GM18517 (cell line): ENCODE measurements around the gene NCOA7.
A peak's percentile ranks its signal among the peaks of the same experiment; 100 is the strongest.
"Not testable (repeated sequence)": the region's sequence is repeated elsewhere in the genome, so short reads cannot be mapped to it uniquely, and the experiment has no call there.

Experiments
- ATAC-seq: cut with Tn5 transposase; IDR thresholded peaks from one replicate; pipeline ENCODE4 v1.9.1; 2021; ENCODE audit warnings: mild to moderate bottlenecking, moderate library complexity; ENCODE audit not compliant: unreplicated experiment

NCOA7 gene

DNA sequence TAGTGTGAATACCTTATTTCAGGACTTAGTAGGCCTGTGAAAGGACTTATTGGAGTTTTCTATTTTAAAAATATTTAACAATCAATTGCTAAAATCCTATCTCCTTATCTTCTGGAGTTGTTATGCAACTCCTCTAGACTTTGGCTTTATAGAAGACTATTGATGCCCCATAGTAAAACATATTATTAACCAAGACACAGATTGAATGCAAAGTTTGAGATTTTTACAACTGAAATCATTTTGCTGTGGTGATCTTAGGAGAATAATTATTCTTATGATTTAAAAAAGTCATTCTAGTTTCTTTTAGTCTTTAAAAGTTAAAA lies 36.9 kb upstream of the NCOA7 start:
- ATAC-seq, result no peak

DNA sequence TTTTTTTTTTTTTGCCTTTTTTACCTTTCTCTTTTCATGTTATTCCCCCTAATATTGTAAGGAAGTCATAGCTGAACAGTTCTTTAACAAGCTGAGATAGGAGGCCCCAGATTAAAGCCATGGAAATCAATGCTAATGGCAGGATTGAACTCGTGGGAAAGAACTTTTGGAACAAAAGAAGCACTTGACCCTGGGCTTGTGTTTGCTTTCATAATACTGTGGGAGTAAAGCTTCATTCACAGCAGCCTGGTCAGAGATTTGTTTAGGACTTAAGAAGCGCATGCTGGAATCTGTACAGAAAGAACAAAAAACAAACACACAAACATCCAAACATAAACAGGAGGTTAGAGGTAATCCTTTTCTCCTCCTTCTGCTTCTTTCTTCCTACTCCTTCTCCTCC lies 36.2 kb upstream of the NCOA7 start:
- no peak for ATAC-seq

DNA sequence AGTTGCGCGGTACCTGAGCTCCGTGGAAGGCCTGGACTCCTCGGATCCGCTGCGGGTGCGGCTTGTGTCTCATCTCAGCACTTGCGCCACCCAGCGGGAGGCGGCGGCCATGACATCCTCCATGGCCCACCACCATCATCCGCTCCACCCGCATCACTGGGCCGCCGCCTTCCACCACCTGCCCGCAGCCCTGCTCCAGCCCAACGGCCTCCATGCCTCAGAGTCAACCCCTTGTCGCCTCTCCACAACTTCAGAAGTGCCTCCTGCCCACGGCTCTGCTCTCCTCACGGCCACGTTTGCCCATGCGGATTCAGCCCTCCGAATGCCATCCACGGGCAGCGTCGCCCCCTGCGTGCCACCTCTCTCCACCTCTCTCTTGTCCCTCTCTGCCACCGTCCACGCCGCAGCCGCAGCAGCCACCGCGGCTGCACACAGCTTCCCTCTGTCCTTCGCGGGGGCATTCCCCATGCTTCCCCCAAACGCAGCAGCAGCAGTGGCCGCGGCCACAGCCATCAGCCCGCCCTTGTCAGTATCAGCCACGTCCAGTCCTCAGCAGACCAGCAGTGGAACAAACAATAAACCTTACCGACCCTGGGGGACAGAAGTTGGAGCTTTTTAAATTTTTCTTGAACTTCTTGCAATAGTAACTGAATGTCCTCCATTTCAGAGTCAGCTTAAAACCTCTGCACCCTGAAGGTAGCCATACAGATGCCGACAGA lies 31.4 kb upstream of the NCOA7 start:
- ATAC-seq, result no peak

DNA sequence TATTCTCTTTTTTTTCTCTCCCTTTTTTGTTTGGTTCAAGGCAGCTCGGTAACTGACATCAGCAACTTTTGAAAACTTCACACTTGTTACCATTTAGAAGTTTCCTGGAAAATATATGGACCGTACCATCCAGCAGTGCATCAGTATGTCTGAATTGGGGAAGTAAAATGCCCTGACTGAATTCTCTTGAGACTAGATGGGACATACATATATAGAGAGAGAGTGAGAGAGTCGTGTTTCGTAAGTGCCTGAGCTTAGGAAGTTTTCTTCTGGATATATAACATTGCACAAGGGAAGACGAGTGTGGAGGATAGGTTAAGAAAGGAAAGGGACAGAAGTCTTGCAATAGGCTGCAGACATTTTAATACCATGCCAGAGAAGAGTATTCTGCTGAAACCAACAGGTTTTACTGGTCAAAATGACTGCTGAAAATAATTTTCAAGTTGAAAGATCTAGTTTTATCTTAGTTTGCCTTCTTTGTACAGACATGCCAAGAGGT lies 30.8 kb upstream of the NCOA7 start:
- no peak for ATAC-seq

DNA sequence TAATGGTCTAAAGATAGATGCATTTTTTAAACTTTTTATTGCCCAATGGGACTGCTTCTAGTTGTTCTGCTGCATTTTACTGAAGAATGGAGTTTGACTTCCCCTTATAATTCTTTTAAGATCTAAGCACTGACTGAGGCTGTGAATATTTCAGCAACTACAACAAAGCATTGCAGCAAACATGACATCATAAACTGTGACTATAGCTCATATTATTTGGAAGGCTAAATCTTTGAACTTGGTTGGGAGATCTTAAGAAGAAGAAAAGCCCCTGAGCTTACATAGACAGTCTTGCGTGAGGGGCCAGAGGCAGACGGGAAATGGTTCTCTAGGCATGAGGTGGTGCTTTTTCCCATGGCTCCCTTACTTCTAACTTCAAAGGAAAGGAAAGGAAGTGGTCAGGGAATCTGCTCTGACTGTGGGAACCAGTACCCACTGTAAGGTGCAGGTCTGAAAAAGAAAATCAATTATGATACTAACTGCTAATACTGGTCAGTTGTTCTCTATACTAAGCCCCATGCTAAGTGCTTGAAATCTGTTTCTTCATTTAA lies 26.6 kb upstream of the NCOA7 start:
- no peak for ATAC-seq

DNA sequence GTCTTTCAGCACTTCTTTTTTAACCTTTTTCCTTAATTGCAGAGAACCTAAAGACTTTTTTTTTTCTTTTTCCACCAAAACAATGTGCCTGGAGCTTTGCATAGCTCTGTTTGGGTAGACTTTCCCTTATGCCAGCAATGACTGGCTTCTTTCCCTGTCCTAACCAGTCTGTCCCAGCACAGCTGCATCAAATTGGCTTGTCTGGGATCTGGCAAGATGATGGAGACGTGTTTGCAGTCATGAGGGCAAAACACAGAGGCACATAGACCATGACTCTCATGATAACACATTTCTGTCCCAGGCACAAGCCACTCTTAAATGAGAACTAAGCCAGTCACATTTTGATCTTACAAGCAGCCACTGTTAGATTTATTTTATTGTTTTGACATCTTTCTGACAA lies 24.8 kb upstream of the NCOA7 start:
- no peak for ATAC-seq

DNA sequence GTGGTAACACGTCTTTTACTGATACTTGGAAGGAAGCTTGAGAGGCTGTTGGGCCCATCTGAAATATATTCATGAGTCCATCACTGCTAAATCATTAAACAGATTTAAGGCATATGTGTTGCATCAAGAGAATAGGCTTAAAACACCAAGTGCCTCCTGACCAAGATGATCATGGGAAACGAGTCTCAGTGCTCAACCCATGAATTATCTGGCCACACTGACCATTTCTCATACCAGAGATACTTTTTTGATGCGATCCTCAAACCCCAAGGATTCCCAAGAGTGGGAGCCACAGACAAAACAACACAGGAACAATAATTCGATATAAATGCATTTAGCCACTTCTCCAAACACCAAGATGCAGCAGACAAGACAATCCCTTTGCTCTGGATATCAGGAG lies 24.1 kb upstream of the NCOA7 start:
- no peak for ATAC-seq

DNA sequence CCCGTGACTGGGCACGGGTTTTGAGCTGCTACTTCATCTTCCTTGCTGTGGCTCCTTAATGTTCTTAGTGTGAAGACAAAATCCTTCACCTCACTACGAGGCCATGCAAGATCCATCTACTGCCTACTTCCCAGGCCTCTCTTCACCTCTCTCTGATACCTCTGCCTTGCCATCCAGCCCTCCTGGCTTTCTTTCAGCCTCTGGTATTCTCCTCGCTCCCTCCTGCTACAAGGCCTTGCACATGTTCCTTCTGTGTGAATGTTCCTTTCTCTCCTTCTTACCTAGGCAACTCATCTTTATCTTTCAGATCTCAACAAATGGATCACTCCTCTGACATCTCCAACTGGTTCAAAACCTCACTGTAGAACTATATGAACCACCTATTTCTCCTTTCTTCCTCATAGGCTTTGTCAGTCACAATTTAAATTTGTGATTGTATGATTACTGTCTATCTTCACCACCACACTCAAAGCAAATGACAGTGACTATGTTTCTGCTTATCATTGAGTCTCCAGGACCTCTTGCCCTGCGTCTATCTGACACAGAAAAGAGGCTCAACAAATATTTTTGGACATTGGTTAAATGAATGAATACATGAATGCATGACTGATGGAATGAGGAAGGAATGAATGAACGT lies 21.5 kb upstream of the NCOA7 start:
- no peak for ATAC-seq

DNA sequence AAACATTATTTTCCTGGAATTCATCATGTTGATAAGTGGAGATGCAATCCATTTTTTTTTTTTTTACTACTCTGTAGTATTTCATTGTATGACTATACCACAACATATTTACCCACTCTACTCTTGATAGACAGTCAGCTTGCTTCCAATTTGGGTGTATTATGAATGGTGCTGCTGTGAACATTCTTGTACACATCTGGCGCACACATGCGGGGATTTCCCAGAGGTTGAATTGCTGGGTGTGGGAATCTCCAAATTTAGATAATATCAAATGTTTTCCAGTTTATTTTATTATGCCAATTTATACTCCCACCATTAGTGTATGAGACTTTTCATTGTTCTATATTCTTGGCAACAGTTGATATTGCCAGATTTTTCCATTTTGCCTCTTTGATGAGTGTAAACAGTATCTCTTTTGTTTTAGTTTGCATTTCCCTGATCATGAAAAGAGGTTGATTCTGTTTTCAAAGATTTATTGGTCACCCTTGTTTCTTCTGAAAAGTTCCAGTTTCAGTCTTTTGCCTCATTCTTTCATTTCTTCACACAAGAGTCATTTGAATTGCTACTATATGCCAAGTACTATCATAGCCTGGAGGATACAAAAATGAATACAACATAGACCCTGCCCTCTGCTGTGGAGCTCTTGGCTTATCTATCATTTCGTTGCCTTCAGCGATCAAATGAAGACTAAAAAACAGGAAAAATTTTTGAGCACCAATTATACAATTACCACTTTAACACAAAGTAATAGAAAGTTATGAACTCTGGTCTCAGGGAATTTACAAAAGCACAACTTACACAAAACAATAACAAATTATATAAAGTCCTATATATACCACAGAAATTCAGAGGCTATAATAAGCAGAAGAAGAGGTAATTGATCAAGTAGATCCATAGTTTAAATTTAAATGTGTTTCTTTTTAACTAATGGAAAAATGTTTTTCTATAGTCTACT lies 17.1 kb upstream of the NCOA7 start:
- no peak for ATAC-seq

DNA sequence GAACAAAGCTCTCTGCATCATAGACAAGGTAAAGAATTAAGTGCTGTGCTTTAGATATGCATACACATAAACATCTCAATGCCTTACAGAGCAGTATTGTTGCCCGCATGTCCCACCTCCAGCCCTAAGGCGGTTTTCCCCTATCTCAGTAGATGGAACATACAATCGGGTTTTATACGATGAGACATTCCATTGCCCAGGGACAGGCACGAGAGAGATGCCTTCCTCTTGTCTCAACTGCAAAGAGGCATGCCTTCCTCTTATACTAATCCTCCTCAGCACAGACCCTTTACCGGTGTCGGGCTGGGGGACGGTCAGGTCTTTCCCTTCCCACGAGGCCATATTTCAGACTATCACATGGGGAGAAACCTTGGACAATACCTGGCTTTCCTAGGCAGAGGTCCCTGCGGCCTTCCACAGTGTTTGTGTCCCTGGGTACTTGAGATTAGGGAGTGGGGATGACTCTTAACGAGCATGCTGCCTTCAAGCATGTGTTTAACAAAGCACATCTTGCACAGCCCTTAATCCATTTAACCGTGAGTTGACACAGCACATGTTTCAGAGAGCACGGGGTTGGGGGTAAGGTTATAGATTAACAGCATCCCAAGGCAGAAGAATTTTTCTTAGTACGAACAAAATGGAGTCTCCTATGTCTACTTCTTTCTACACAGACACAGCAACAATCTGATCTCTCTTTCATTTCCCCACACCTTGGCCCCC lies 14.5 kb upstream of the NCOA7 start:
- ATAC-seq, result not testable (repeated sequence)

DNA sequence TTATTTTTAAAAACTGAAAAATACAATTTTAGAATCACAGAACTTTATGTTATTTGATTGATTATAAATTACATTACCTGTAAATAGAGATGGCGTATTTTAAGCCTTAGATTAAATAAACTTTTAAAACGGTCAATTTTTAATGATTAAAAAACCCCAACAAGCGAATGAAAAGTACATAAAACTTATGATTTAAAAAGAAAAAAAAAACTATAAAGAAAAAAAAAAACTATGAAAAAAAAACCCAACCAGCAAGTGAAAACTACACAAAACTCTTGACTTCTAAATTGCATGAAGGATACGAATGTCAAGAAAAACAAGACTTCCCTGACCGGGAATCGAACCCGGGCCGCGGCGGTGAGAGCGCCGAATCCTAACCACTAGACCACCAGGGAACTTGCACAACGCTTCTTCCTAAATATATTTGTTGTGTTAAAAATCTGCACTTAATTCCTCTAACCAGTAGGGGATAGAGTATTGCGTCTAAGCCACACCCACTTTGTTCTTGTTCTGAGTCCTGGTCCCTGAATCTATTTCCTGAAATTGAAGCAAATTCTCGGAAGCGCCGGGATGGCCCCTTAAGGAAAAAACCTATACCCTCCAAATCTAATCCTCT lies 10.7 kb upstream of the NCOA7 start:
- ATAC-seq, result peak; percentile 85

DNA sequence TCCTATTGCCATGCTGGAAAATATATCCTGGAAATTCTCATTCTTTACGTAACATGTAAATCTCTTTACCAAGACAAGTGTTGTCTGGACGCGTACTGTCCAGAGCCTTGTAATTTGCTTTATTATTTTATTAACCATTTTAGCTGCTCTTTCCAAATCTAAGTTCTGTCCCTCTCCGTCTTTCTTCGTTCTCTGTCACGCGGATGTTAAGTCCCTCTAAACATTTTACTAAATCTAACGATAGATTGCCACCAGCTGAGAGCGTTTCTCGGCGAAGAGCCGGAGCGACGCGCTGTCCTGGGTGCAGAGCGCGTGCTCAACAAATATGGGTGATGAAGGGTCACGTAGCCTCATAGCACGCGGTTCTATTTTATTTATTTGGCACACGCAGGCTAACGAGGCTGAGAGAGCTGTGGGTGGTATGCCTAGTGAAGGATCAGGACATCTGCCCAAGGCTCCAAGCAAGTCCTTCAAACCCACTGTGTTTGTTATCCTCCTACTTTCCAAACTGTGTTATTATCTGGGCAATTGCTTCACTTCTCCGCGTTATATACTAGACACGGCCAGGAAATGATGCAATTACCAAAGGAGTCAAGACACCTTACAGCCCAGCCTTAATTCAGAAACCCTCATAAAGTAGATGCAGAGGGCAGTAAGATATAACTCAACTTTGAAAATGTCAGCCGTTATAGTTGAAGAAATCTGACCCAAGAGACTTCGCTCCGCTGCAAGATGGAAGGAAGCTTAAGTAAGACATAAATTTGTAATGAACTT lies 10.0 kb upstream of the NCOA7 start:
- ATAC-seq, result peak; percentile 63

DNA sequence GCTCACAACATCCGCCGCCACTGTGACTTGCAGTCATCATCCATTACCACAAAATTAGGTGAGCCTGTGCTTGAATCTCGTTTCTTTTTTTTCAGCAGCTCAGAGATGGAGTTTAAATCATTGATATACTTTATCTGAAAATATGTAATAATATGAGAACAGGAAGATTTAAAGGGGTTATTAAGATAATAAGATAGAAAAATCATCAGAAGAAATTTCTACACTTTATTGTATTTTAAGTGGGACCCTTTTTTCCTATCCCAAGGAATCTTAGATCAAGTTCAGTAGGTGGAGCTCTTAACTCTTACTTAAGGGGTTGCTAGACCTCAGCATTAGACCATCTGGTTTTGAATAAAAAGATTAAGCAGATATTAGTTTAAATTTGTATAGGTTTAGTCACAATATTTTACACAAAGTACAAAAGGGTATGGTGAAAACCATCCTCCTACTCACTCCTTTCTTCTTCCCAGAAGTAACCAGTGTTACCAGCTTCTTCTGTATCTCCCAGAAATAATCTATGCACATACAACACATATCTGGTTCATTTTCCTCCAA lies 9.4 kb upstream of the NCOA7 start:
- peak; percentile 43 for ATAC-seq

DNA sequence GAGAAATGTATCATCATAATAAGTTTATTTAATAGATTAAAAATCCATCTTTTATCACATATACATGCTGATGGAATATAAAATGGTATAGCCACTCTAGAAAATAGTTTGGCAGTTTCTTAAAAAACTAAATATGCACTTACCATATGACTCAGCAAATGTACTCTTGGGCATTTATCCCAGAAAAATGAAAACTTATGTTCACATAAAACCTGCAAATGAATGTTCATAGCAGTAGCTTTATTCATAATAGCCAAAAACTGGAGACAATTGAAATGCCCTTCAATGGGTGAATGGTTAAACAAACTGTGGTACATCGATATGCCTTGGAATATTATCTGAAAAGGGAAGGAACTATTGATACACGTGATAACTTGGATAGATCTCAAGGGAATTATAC lies 6.4 kb upstream of the NCOA7 start:
- no peak for ATAC-seq

DNA sequence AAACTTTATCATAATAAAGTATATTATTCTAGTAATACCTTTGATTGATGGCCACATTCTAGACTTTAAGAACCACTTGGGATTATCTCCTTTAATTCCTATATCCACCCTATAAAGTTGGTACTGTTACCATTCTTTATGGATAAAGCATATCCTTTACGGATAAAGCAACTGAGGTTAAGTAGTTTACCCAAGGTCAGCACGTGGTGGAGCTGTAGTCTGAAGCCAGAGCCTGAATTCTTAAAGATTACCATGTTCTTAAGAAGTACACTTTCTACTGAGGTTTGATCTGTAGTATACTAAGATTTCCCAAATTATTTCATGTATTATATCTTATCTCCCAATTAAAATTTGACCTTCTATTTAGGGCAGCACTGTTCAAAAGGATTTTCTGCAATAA lies 3.0 kb upstream of the NCOA7 start:
- no peak for ATAC-seq

DNA sequence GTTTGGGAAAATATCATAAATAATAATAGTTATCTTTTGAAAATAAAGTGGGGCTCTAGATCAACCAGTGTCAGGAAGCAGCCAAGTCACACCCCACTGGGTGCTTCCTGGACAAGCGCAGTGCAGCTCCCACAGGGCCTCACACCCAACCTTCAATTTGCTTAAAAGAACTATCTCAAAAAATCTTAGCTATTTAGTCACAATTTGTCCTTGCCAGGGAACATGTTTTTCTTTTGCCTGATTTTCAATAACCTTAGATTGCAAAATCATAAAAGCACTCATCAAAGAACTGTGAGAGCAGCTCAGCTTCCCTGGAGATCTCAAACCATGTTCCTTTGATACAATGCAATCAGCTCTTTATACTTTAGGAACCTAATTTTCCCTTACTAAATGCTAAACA lies 1.6 kb upstream of the NCOA7 start:
- no peak for ATAC-seq

DNA sequence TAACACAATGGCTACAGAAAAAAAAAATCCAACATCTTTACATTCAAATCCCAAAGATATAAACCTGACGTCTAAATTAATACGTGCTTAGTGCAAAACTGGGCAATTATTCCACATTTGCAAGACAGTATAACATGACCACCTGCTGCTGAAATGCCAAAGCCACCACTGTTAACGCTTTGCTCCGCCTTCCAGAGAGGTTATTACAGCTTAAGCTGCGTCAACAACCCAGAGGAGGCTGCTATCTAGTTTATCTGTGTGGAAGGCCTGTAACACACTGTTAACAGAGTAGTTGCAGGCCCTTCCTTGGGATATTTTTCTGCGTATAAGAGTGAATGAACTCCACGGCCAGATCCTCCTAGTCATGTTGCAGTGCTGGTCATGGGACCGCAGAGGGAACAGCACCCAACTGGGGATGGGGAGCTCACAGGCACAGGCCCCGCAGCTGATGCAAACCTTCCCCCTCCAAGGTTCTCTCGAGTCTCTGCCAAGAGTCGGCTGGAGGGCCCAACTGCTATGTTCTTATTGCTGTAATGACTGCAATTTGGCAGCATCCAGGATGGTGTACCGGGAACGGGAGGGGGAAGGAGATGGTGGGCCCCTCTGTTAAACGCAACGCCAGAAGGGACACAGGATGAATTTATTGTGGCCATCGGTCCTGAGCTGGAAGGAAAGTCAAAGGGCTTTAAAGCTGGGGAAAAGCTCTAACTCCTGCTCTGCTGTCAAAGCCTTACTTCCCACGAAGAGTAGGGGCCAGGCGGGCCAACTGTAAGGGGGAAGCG lies 993 bp upstream of the NCOA7 start:
- ATAC-seq, result peak; percentile 45

DNA sequence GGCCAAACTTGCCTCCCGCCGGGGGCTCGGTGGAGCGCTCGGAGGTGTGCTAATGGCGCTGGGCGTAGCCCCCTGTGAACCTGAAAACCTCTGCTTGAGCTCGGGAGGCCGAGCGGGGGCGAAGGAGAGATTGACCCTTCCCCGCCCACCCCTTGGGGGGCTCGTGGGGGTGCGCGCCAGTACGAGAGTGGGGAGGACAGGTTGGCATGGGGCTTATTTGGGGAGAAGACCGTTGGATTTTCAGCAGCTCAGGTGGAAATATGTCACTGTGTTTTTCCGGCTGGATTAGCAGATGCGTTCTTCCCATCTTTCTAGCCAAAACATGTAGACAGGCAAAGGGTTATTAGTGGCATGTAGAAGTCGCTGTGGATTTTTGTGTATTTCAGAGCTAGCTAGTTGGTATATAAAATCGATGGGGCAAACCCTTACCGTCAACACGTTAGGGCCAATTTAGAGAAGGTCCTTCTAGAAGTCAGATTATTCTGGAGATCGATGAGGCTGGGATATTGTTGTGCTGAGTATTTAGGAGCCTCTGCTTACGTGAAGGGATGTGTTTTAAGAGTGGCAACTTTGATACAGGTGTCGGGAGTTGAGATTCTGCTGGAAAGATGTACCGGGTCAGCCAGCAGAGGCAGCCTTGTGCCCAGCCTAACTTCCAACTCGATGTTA lies 525 bp downstream of the NCOA7 start:
- peak; percentile 41 for ATAC-seq
